K562 (cell line): ENCODE measurements around the gene CACTIN. TPM values are rescaled to one million over a fixed set of nuclear protein-coding genes. Genes with fewer than 3 reads are reported as not detected.

Source experiments
- ATAC-seq: fragments of 200-7000 bp; cut with Tn5 transposase; 3 replicates; pipeline ENCODE4 v1.9.1; 2020; ENCODE audit warnings: moderate library complexity
- BruUV-seq: library from RNA; stranded (reverse); fragments of 400-500 nt; replicated peaks from 2 replicates; lab custom pipeline; 2021; lab: Mats Ljungman, UMichigan
- CTCF ChIA-PET: fragments of 300-600 bp; formaldehyde crosslinking; extraction: SDS; loops from one replicate; lab custom pipeline; 2021; ENCODE audit warnings: low intra/inter-chr PET ratio; lab: Yijun Ruan, JAX
- POLR2A ChIA-PET: fragments of 300-600, 350-650 bp; sonication (Branson Sonifier 250); formaldehyde crosslinking; extraction: SDS; loops from one replicate; lab custom pipeline; 2021; ENCODE audit warnings: antibody characterized with exemption, inconsistent platforms; lab: Yijun Ruan, JAX
- DNase-seq, 4 experiments: peaks; one replicate each; pipeline versions ENCODE4 v3.0.0 to v3.0.0-alpha.2; 2011 to 2018; ENCODE audit warnings: low spot score in 3 of 4, mixed read lengths in 3 of 4; ENCODE audit errors: extremely low read depth in 1 of 4
- FAIRE-seq: peaks from 2 replicates; lab custom pipeline; 2011; peaks lifted over from hg19 to GRCh38; lab: Jason Lieb, UNC
- H2AFZ ChIP-seq: 2 replicates; pipeline ENCODE4 v1.6.0; 2011; ENCODE audit warnings: low read depth, low read length, control low read depth, inconsistent platforms
- H3K27ac ChIP-seq: fragments of 200-600 bp; 3 replicates; pipeline ENCODE4 v1.8.0; 2011; ENCODE audit warnings: low read depth, mild to moderate bottlenecking, control low read depth, inconsistent platforms, low read length, moderate library complexity, mixed read lengths; ENCODE audit errors: extremely low read depth
- H3K27me3 ChIP-seq, 2 experiments: fragments of 300-600 bp in 1 of 2; 2 replicates in 1 of 2; 3 replicates in 1 of 2; pipeline versions ENCODE4 v1.6.0 to v1.8.0; 2011; ENCODE audit warnings: inconsistent platforms in 2 of 2, low read length in 2 of 2, mild to moderate bottlenecking in 1 of 2, mixed read lengths in 1 of 2, moderate library complexity in 1 of 2; ENCODE audit not compliant: control insufficient read depth in 2 of 2, insufficient read depth in 2 of 2
- H3K36me3 ChIP-seq: fragments of 300-600 bp; 3 replicates; pipeline ENCODE4 v1.8.0; 2011; ENCODE audit warnings: mild to moderate bottlenecking, low read length, inconsistent platforms; ENCODE audit not compliant: control insufficient read depth, insufficient read depth
- H3K4me1 ChIP-seq, 2 experiments: fragments of 200-600 bp in 1 of 2; replicated peaks in 1 of 2; 2 replicates in 1 of 2; 3 replicates in 1 of 2; pipeline versions ENCODE4 v1.5.1 to v1.8.0; 2011; ENCODE audit warnings: inconsistent platforms in 2 of 2, low read length in 2 of 2, mild to moderate bottlenecking in 1 of 2, mixed read lengths in 1 of 2, moderate library complexity in 1 of 2; ENCODE audit not compliant: control insufficient read depth in 2 of 2, insufficient read depth in 2 of 2
- H3K4me2 ChIP-seq: 2 replicates; pipeline ENCODE4 v1.6.1; 2011; ENCODE audit warnings: low read length, control low read depth, inconsistent platforms, mixed read lengths; ENCODE audit not compliant: insufficient read depth
- H3K4me3 ChIP-seq: fragments of 200-600 bp; sonication (generic), shearing (Covaris generic); 2 replicates; pipeline ENCODE4 v1.5.1; 2016; ENCODE audit warnings: control low read depth, inconsistent platforms
- H3K79me2 ChIP-seq: fragments of 200-600 bp; 3 replicates; pipeline ENCODE4 v1.8.0; 2011; ENCODE audit warnings: low read length, inconsistent platforms; ENCODE audit not compliant: control insufficient read depth, insufficient read depth
- H3K9ac ChIP-seq, 2 experiments: 2 replicates each; pipeline versions ENCODE4 v1.6.0 to v1.6.1; 2011; ENCODE audit warnings: low read depth in 2 of 2, low read length in 2 of 2, control low read depth in 1 of 2, inconsistent platforms in 1 of 2, mild to moderate bottlenecking in 1 of 2, mixed read lengths in 1 of 2; ENCODE audit not compliant: insufficient read depth in 1 of 2
- H3K9me1 ChIP-seq: one replicate; pipeline ENCODE4 v1.6.0; 2011; ENCODE audit warnings: inconsistent platforms, mild to moderate bottlenecking, low read length, moderate library complexity; ENCODE audit not compliant: control insufficient read depth, insufficient read depth
- H3K9me3 ChIP-seq: replicated peaks from 2 replicates; pipeline ENCODE4 v1.5.1; 2011; ENCODE audit warnings: low read depth, low read length, inconsistent platforms; ENCODE audit not compliant: control insufficient read depth, insufficient read depth
- H4K20me1 ChIP-seq: replicated peaks from 2 replicates; pipeline ENCODE4 v1.6.1; 2011; ENCODE audit warnings: low read length, inconsistent platforms, mixed read lengths; ENCODE audit not compliant: control insufficient read depth, insufficient read depth
- ARID4B ChIP-seq: sonication (generic); formaldehyde crosslinking; IDR thresholded peaks from 2 replicates; pipeline ENCODE4 v1.8.0; 2022; ENCODE audit warnings: mild to moderate bottlenecking, missing genetic modification reagents
- RREB1 ChIP-seq: fragments of 250-450 bp; sonication (Bioruptor Pico); IDR thresholded peaks from 2 replicates; pipeline ENCODE4 v1.4.0; 2020
- WGBS: fragments of 100-300 bp; shearing (Covaris generic); methylation state at CpG from one replicate; pipeline ENCODE4 v1.1.6; 2016; ENCODE audit warnings: low coverage, mixed read lengths; ENCODE audit not compliant: insufficient coverage; ENCODE audit errors: missing lambda C conversion rate; 5-methylcytosine and 5-hydroxymethylcytosine counted together
- in situ Hi-C: fragments of 300-500 bp; cut with MboI; formaldehyde crosslinking; loops from 4 replicates; pipeline ENCODE4 v1.15.0; 2018; ENCODE audit warnings: inconsistent platforms, mixed read lengths
- intact Hi-C: fragments of 100-400 bp; cut with micrococcal nuclease; formaldehyde crosslinking; loops from 2 replicates; pipeline ENCODE4 v1.14.2; 2022
- polyA plus RNA-seq, 8 experiments: library from polyadenylated mRNA; depleted of rRNA in 4 of 8; stranded (reverse) in 5 of 8; unstranded in 3 of 8; fragments of >200 nt; fragmentation: Nextera tagmentation in 2 of 8; fragmentation: Illumina TruSeq in 1 of 8; extraction: Ambion mirVana in 2 of 8; extraction: Trizol in 1 of 8; gene quantifications; 2 replicates each; pipeline versions ENCODE4 v1.2.1 to v1.2.3, GENCODE V29; 2011 to 2014; ENCODE audit warnings: inconsistent platforms in 1 of 8, missing spikeins in 1 of 8
- total RNA-seq, 7 experiments: library from RNA; depleted of rRNA in 6 of 7; stranded (reverse); fragments of >200 nt in 6 of 7; fragmentation: Illumina TruSeq in 2 of 7; extraction: Trizol in 2 of 7; gene quantifications; 2 replicates each; pipeline versions ENCODE4 v1.2.1 to v1.2.3, GENCODE V29; 2011 to 2021; ENCODE audit warnings: low replicate concordance in 1 of 7

Gene CACTIN
- total and polyA plus RNA-seq, 9 of the 15 experiments (the other 6 are each of a cell fraction or from before 2014, with no cell fraction given): 0.15 to 49.2 (median 15.0) TPM

DNA sequence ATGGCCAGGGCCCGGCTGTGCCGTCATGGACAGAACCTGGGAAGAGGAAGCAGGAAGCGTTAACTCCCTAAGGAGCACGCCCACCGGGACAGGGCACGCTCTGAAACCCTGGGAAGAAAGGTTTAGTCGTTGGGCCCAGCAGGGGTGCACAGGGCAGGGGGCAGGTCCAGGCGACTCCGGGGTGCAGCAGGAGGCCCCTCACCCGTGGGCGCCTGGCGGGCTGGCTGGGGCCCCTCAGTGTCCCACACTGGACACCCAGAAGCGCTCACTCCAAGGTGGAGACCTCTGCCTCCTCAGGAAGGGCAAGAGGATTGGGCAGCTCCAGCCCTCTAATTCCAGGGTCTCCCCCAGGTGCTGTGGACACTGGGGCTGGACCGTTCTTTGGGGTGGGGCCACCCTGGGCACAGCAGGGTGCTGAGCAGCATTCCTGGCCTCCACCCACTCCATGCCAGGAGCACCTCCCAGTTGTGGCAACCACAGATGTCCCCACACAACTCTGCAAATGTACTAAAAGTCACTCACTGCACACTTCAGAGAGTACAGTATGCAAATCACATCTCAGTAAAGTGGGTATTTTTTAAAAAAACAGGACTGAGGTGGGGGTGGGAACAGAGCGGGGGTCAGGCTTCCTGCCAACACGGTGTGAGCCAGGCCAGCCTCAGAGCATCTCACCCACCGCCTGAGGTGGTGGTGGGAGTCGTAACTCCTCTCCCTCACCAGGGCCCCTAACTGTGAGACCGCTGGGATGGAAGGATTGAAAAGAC lies 38.5 kb upstream of the CACTIN start:
- Histone ChIP-seq H3K4me3 (no peak overlapping the region), H2AFZ (no peak overlapping the region), H3K27ac (no peak overlapping the region), H3K36me3 (peaks cover 61% of the 10 kb centered on the region; the same call in 2 of the 3 replicates), H3K4me2 (no peak overlapping the region), H3K4me1 (peaks cover 8 to 58% of the 10 kb centered on the region in 2 experiments), H4K20me1 (peaks cover 11% of the 10 kb centered on the region; the same call in 1 of the 2 replicates), H3K9me3 (no peaks in the 10 kb centered on the region), H3K79me2 (peaks cover 18% of the 10 kb centered on the region; the same call in 2 of the 3 replicates), H3K9me1 (no peaks in the 10 kb centered on the region), H3K27me3 (no peaks in the 10 kb centered on the region), H3K9ac (peak overlapping the region in 1 of 2 experiments; percentile 79; a peak in 2 of 4 replicates)
- DNase-seq: no peak
- ChIA-PET POLR2A (no interaction called here), CTCF (interaction anchor here (0.8 to 2.4 kb wide), 5 partner anchors 35 to 184 kb away, joined by 3 to 24 read pairs (median 5); partner anchors contain the start of gene PIP5K1C)
- BruUV-seq: no TSS peak
- no peak for FAIRE-seq
- TF ChIP-seq RREB1 (CRISPR knock-in tag): no peak
- 0 out of 2 replicates have a peak, but pooled peaks have one; percentile 19 for TF ChIP-seq ARID4B (CRISPR knock-in tag)
- 62% methylated on average over 9 of the region's 19 CpGs for WGBS
- in situ Hi-C loops: loop anchor here (5.0 kb wide), 1 partner anchor 42 kb away; the partner anchor contains the start of gene TJP3
- ATAC-seq: no peak
- intact Hi-C loops: no loop called here
